ENCODE measurements around the gene WDR93. TPM values are rescaled to one million over a fixed set of nuclear protein-coding genes. Genes with fewer than 3 reads are reported as not detected.

WDR93 gene
- polyA plus RNA-seq, 1 donor from 2014 or later: not detected

GRCh38 chr15:89745131-89745530 lies 54.5 kb downstream of the WDR93 start:
- Mint-ChIP-seq H3K4me1 (peaks cover 3 to 15% (median 3%) of the 10 kb centered on the region in 3 donors), H3K4me3 (no peak overlapping the region), H3K9me3 (no peaks in the 10 kb centered on the region), H3K36me3 (no peaks in the 10 kb centered on the region), H3K27me3 (peaks cover 3% of the 10 kb centered on the region), H3K27ac (no peak overlapping the region)

- Mint-ChIP-seq H3K4me1 (peaks cover 2 to 15% (median 3%) of the 10 kb centered on the region in 3 donors), H3K27ac (no peak overlapping the region), H3K36me3 (no peaks in the 10 kb centered on the region), H3K4me3 (no peak overlapping the region), H3K27me3 (peaks cover 3% of the 10 kb centered on the region), H3K9me3 (no peaks in the 10 kb centered on the region)
Observed at GRCh38 chr15:89745768-89746167, 55.2 kb downstream of the WDR93 start.

- Mint-ChIP-seq H3K4me1 (peaks cover 2 to 15% (median 3%) of the 10 kb centered on the region in 3 donors), H3K9me3 (no peaks in the 10 kb centered on the region), H3K4me3 (no peak overlapping the region), H3K27me3 (peaks cover 3% of the 10 kb centered on the region), H3K27ac (no peak overlapping the region), H3K36me3 (no peaks in the 10 kb centered on the region)
Observed at GRCh38 chr15:89746386-89746780, 55.8 kb downstream of the WDR93 start.

- Mint-ChIP-seq H3K36me3 (no peaks in the 10 kb centered on the region), H3K9me3 (no peaks in the 10 kb centered on the region), H3K27ac (no peak overlapping the region), H3K27me3 (peaks cover 3% of the 10 kb centered on the region), H3K4me3 (peak overlapping the region in 1 of 4 donors; percentile 91), H3K4me1 (peaks cover 2 to 15% (median 3%) of the 10 kb centered on the region in 3 donors)
Observed at GRCh38 chr15:89747708-89748682, 57.4 kb downstream of the WDR93 start.

GRCh38 chr15:89749054-89749453 lies 58.4 kb downstream of the WDR93 start:
- H3K36me3 Mint-ChIP-seq: no peaks in the 10 kb centered on the region
- H3K27me3 Mint-ChIP-seq: peaks cover 3% of the 10 kb centered on the region
- no peaks in the 10 kb centered on the region for H3K9me3 Mint-ChIP-seq
- peak overlapping the region in 1 of 3 donors; percentile 65 for H3K27ac Mint-ChIP-seq
- peaks cover 2 to 15% (median 3%) of the 10 kb centered on the region in 3 donors for H3K4me1 Mint-ChIP-seq
- peak overlapping the region in 3 of 4 donors; percentile 84 to 92 (median 91) for H3K4me3 Mint-ChIP-seq

GRCh38 chr15:89749526-89749925 lies 58.9 kb downstream of the WDR93 start:
- H3K4me1 Mint-ChIP-seq: peaks cover 2 to 15% (median 3%) of the 10 kb centered on the region in 3 donors
- peak overlapping the region; percentile 78 to 92 (median 88) for H3K4me3 Mint-ChIP-seq
- H3K9me3 Mint-ChIP-seq: no peaks in the 10 kb centered on the region
- H3K36me3 Mint-ChIP-seq: no peaks in the 10 kb centered on the region
- peak overlapping the region in 1 of 3 donors; percentile 65 for H3K27ac Mint-ChIP-seq
- H3K27me3 Mint-ChIP-seq: peaks cover 3% of the 10 kb centered on the region

- H3K4me3 Mint-ChIP-seq: peak overlapping the region; percentile 78 to 92 (median 88)
- H3K9me3 Mint-ChIP-seq: no peaks in the 10 kb centered on the region
- H3K27ac Mint-ChIP-seq: peak overlapping the region in 2 of 3 donors; percentile 63 to 65
- H3K36me3 Mint-ChIP-seq: no peaks in the 10 kb centered on the region
- peaks cover 3% of the 10 kb centered on the region for H3K27me3 Mint-ChIP-seq
- H3K4me1 Mint-ChIP-seq: peaks cover 2 to 15% (median 3%) of the 10 kb centered on the region in 3 donors
Observed at GRCh38 chr15:89749951-89750559, 59.4 kb downstream of the WDR93 start.

- Mint-ChIP-seq H3K4me1 (peaks cover 2 to 15% (median 3%) of the 10 kb centered on the region in 3 donors), H3K9me3 (no peaks in the 10 kb centered on the region), H3K36me3 (no peaks in the 10 kb centered on the region), H3K27me3 (peaks cover 3% of the 10 kb centered on the region), H3K27ac (peak within 1 kb of the TSS in 1 of 3 donors; percentile 65), H3K4me3 (peak within 1 kb of the TSS; percentile 78 to 92 (median 88))
Observed at GRCh38 chr15:89750560-89751542, 60.2 kb downstream of the WDR93 start, which contains the start of gene MESP1. TSS of gene MESP1 (minus strand) at chr15:89751249. CDS start at chr15:89751231, 18 bp downstream.

GRCh38 chr15:89751748-89752147 lies 61.1 kb downstream of the WDR93 start:
- Mint-ChIP-seq H3K9me3 (no peaks in the 10 kb centered on the region), H3K27me3 (peaks cover 4% of the 10 kb centered on the region), H3K36me3 (peaks cover 1% of the 10 kb centered on the region), H3K4me3 (peak overlapping the region; percentile 46 to 72 (median 60)), H3K4me1 (peaks cover 2 to 15% (median 3%) of the 10 kb centered on the region in 3 donors), H3K27ac (no peak overlapping the region)

GRCh38 chr15:89753855-89754254 lies 63.2 kb downstream of the WDR93 start:
- Mint-ChIP-seq H3K27me3 (peaks cover 4% of the 10 kb centered on the region), H3K4me1 (peaks cover 0 to 8% (median 3%) of the 10 kb centered on the region in 3 donors), H3K36me3 (peaks cover 1% of the 10 kb centered on the region), H3K4me3 (peak overlapping the region in 1 of 4 donors; percentile 12), H3K9me3 (no peaks in the 10 kb centered on the region), H3K27ac (no peak overlapping the region)

- H3K9me3 Mint-ChIP-seq: no peaks in the 10 kb centered on the region
- H3K36me3 Mint-ChIP-seq: peaks cover 1% of the 10 kb centered on the region
- H3K27ac Mint-ChIP-seq: no peak overlapping the region
- H3K4me3 Mint-ChIP-seq: peak overlapping the region in 2 of 4 donors; percentile 1
- H3K4me1 Mint-ChIP-seq: peaks cover 0 to 3% (median under 1%) of the 10 kb centered on the region in 3 donors
- H3K27me3 Mint-ChIP-seq: peaks cover 4% of the 10 kb centered on the region
Observed at GRCh38 chr15:89754361-89755154, 63.9 kb downstream of the WDR93 start.

- Mint-ChIP-seq H3K4me1 (no peaks in the 10 kb centered on the region), H3K27ac (no peak overlapping the region), H3K9me3 (no peaks in the 10 kb centered on the region), H3K36me3 (peaks cover 1% of the 10 kb centered on the region), H3K4me3 (peak overlapping the region in 1 of 4 donors; percentile 1), H3K27me3 (peaks cover 3% of the 10 kb centered on the region)
Observed at GRCh38 chr15:89755701-89756100, 65.1 kb downstream of the WDR93 start.

GRCh38 chr15:89756897-89757296 lies 66.3 kb downstream of the WDR93 start:
- H3K27ac Mint-ChIP-seq: no peak overlapping the region
- peak overlapping the region in 1 of 4 donors; percentile 32 for H3K4me3 Mint-ChIP-seq
- H3K9me3 Mint-ChIP-seq: no peaks in the 10 kb centered on the region
- H3K36me3 Mint-ChIP-seq: peaks cover 1% of the 10 kb centered on the region
- H3K4me1 Mint-ChIP-seq: peaks cover 0 to 2% (median 0%) of the 10 kb centered on the region in 3 donors
- peaks cover 7% of the 10 kb centered on the region for H3K27me3 Mint-ChIP-seq

Data from IgD-negative memory B cell (primary cell).